CD4-positive, alpha-beta T cell treated with Interleukin-6 for 4 hours (primary cell): ENCODE results near the gene GFER.
"Not testable (repeated sequence)": the region's sequence is repeated elsewhere in the genome, so short reads cannot be mapped to it uniquely, and the experiment has no call there.

Experiments
- DNase-seq: peaks from one replicate; pipeline ENCODE4 v3.0.0-alpha.2; 2020; ENCODE audit warnings: mixed read lengths

Gene GFER

DNA sequence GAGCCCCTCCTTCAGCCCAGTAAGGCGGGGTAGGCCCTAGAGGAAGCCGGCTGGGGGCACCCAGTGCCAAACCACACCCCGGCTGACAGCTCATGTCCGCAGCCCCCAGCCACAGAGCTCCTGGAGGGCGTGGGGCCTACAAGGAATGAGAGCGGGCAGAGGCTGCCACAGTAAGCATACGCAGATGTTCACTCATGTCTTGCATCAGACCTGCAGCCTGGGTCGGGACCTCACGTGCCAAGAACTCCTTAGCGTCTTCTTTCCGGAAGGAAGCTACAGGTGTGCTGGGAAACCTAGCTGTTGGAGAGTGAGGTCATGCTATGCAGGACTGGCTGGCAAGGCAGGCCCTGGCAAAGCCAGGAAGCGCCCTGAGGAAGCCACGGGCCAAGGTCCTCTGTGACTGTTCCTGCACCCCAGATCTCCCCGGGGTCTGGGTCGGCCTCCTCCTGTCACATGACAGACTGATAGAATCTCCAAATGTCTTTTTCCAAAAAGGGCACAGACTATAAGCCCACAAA, 24.1 kb downstream of the GFER start:
- DNase-seq: peak; percentile 30

DNA sequence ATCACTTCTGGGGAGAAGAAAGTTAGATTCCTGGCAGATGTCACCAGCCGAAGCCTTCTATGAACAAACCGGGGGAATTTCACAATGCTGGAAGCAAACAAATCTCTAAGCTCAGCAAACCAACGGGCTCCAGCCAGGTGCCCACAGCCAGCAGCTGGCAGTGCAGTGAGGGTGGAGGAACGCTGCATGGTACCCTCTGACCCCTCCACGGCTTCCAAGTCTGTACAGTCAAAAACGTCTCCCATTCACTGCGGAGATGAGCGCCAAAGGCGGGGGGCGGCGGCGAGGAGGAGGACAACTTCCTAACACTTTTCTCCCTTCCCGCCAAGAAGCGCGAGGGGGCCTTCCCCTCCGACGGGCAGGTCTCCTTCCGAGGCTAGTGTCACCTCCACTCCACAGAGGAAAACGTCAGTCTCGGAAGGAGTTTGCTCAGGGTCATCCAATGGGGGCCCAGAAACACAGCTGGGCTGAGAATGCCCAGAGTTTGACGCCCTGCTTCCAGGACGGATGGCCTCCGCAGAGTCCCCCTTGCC, 24.7 kb downstream of the GFER start:
- DNase-seq: peak; percentile 23

DNA sequence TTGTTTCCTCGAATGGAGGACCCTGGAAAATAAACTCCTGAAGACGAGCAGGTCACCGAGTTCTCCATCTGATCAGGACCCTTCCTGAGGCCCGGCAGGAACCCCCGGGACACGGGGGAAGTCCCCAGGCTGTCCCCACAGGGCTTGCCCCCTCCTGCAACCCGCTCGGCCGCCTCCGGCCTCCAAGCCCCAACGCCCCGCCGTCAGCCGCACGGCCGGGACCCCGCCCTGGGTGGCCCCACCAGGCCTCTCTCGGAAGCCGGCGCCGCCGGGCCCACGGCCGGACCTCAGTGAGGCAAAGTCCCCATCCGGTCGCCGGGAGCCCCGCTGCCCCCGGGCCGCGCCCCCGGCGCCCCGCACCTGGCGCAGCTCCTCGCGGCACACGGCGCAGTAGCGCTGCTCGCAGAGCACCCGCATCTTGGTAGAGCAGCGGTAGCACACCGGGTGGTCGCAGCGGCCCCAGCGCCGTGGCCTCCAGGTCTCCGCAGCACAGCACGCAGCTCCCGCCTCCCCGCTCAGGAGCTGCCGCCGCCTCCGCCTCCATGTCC, 25.2 kb downstream of the GFER start:
- peak; percentile 7 for DNase-seq

DNA sequence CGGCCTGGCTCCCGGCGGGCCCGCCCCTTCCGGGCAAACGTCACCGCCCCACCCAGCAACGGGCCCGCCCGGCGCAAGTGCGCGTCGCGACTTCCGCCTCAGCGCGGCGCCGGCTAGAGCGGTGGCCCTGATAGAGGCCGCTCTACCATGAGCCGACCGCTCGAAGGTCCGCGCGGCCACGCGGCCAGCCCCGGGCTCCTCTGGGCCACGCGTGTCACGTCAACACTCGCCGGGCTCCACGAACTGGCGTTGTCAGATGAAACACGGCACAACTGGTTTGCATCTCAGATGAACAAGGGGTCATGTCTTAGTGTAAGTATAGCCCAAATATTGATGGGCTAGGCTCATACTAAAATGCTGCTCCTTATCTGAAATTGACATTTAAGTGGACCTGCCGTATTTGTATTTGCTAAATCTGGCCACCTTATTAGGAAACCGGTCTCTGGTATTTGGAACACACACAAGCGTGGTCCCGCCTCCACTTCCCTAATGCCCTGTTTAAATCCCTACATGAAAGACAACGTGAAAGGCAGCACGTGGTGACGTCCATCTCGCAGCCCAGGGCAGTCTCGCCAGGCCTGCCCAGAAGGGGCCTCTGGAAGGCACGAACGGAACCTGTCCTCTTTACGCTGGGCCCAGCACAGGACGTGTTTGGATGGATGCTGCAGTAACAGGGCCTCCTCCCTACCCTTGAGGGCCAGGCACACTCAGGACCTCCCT, 26.0 kb downstream of the GFER start, which contains the start of gene ZNF598:
Gene ZNF598 (minus strand): TSS at position 31 of the 720 bp plus-strand sequence.
- DNase-seq: peak; percentile 84

DNA sequence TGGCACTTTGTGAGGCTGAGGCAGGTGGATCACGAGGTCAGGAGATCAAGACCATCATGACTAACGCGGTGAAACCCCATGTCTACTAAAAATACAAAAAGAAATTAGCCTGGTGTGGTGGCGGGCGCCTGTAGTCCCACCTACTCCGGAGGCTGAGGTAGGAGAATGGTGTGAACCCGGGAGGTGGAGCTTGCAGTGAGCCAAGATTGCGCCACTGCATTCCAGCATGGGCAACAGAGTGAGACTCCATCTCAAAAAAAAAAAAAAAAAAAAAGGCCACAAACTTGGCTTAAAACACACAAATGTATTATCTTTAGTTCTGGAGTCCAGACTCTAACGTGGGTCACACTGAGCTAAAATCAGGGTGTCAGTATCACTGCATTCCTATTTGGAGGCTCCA, 27.7 kb downstream of the GFER start:
- not testable (repeated sequence) for DNase-seq

DNA sequence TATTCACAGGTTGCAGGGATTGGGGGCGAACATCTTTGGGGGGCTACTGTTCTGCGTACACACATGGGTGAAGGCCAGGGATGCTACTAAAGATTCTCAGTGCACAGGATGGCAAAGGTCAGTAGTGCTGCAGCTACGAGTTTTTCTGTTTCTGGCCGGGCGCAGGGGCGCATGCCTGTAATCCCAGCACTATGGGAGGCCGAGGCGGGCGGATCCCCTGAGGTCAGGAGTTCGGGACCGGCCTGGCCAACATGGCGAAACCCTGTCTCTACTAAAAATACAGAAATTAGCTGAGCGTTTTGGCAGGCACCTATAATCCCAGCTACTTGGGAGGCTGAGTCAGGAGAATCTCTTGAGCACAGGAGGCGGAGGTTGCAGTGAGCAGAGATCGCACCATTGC, 29.5 kb downstream of the GFER start:
- no peak for DNase-seq

DNA sequence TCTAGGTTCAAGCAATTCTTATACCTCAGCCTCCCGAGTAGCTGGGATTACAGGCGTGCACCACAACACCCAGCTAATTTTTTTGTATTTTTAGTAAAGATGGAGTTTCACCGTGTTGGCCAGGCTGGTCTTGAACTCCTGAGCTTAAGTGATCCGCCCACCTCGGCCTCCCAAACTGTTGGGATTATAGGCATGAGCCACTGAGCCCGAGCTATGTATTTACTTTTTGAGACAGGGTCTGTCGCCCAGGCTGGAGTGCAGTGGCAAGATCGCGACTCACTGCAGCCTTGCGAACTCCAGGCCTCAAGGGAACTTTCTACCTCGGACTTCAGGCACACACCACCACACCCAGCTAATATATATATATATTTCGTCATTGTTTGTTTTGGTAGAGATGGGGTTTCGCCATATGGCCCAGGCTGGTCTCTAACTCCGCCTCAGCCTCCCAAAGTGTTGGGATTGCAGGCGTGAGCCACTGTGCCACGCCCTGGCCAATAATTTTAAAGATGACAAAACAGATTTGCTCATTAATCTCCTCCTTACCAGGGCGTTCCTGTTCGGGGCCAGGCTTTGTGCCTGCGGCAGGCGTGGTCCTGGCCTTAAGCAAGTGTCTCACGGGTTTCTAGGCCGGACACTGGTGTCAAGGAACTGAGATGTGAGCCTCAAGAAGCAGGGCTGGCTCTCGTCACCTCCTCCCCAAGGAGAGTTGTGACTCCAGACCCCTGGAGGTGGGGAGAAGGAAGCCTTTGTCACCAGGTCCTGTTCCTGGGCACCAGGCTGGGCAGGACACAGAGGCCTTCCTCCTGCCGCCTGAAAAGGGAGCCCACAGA, 31.3 kb downstream of the GFER start:
- no peak for DNase-seq

DNA sequence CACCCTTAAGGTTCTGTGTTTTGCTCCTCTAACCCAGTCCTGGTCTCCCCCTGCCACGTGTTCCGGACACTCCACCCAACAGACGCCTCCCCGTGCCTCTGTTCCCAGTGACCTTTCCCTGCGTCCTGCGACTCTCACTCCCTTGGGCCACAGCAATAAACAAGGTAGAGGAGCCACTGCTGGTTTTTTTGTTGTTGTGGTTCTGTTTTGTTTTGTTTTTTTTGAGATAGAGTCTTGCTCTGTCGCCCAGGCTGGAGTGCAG, 31.9 kb downstream of the GFER start:
- DNase-seq: no peak

DNA sequence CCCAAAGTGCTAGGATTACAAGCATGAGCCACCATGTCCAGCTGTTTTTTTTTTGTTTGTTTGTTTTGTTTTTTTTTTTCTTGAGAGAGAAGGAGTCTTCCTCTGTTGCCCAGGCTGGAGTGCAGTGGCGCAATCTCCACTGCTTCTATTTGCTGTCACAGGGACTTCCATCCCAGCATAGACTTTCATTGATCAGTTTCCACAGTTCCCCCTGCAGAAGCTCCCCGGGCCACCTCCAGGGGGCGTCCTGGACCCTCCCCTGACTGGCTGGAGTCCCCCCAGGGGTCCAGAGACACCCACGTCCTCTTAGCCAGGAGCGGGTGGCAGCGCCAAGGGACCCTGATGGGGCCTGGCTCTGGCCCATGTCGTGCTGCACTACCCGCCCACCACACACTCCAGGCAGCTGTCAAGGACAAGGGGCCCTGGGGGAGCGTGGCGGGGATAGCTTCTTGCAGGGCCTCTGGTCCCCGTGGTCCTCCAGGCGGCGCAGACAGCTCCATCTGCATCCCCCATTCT, 32.5 kb downstream of the GFER start:
- peak; percentile 40 for DNase-seq

DNA sequence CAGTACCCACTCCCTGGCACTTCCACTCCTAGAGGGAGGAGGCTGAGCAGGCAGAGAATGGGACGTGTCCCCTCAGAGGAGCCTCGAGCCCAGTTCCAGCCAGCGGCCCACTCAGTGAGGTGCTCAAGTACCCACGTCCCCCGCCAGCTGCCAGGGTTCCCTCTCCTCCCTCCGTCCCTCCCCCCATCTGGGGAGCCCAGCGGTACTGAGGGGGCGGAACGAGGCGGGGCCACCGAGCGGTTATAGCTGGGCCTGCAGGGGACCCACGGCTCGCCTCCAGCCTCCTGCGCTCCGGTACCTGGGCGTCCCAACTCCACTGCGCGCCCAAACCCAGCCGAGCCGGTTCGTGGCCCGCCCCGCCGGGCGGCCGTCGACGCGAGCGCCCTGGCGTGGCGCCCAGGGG, 35.5 kb downstream of the GFER start, which contains the start of gene NPW:
Gene NPW (plus strand): TSS at position 268 of the 403 bp plus-strand sequence.
- peak; percentile 26 for DNase-seq

DNA sequence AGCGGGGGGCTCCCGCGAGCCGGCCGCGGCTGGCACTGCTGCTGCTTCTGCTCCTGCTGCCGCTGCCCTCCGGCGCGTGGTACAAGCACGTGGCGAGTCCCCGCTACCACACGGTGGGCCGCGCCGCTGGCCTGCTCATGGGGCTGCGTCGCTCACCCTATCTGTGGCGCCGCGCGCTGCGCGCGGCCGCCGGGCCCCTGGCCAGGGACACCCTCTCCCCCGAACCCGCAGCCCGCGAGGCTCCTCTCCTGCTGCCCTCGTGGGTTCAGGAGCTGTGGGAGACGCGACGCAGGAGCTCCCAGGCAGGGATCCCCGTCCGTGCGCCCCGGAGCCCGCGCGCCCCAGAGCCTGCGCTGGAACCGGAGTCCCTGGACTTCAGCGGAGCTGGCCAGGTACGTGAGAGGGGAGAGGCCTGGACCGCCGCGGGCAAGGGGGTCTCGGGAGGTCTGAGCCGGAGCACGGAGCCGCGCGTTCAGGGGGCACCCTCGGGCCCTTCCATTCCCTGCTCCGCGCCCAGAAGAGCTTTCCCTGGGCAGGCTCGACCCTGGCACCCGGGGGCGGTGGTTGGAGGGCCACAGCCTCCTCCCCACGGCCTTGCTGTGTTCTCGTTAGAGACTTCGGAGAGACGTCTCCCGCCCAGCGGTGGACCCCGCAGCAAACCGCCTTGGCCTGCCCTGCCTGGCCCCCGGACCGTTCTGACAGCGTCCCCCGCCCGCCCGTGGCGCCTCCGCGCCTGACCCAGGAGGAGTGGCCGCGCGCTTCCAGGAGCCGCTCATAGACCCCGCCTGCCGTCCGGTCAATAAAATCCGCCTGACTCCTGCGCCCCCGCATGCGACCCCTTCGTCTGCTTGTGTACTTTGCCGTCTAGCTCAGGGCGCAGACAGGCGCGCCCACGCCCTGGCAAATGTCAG, 36.2 kb downstream of the GFER start:
- no peak for DNase-seq

DNA sequence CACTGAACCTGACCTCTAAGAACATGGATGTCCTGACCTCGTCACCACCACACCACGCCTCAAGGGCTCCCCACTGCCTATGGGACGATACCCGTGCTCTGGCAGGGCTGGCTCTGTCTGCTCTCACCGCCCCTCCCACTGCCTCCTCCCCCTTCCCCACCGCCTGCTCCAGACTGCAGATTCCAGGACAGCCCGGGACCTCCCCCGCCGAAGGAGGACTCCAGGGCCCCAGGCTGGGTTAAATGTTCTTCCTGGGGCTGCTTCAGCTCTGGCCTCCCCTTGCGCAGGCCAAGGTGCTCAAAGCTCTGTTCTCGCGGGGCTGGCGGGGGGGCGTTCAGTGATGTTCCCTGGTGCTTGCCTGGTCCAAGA, 38.7 kb downstream of the GFER start:
- DNase-seq: peak; percentile 28

DNA sequence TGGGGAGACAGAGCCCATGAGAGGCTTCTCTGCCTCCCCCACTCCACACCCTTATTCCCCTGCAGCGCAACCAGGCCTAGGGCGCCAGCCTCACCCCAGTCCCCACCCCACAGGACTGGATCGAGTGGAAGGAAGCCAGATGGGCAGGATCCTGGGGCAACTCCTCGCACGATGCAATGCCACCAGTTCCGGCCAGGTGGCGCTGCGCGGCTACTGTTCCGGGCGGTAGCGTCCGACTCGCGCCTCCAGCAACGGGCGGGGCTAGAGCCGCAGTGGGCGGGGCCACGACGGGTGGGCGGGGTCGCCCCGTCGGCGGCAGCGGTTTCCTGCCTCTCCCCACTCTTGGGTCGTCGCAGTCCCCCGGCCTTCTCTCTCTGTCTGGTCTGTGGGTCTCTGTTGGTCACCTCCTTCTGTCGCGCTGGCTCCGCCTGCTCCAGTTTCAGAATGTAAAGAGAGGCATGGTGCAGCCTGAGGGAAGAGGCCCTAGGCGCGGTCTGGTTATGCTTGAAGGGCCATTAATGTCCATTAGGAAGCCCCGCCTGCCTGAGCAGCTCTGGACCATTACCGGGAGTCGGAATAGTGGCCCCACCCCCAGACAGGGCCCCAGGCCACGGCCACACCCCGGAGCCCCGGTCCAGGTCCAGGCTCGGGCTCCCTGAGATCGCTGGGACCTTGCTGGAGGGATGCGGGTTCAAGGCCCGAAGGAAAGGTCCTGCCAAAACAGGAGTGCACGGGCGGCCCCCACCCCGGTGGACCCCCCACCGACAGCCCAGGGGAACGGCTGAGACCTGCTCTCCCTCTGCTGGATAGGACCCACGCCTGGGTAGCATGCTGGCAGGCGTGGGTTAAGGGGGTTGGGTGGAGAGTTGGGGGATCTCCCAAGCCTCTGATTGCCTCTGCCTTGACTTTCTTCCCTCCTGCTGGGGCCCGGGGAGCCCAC, 39.4 kb downstream of the GFER start:
- peak; percentile 95 for DNase-seq

DNA sequence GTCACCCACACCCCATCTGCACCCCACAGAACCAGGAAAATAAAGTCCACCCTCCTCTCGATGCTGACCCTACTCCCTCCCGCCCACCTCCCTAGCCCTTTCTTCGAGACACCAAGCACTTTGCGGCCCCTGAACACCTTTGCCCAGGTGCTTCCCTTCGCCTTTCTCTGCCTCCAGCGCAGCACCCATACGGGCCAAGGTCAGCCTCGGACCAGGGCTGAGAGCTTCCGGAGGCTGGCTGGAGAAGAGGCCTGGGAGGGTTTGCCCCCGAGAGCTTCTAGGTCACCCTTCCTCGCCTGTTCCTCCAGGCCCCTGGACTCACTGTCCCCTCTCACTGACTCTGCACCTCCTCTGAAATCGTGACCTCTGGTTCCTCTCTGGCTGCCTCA, 40.0 kb downstream of the GFER start:
- no peak for DNase-seq

DNA sequence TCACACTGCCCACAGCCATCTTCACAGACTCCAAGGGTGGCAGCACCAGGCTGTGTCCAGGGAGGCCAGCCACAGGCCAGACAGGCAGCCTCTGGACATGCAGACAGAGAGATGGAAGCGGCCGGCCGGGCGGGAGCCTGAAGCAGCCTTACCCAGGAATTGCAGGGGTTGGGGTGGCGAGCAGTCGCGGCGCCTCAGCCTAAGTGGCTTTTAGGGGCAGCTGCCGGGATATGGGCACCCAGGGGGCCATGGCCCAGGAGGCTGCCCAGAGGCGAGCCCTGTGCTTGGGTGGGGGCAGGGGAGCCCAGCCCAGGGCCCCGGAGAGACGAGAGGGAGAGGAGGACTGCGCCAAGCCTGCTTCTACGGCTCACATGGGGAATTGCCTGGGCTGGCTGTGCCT, 41.3 kb downstream of the GFER start:
- no peak for DNase-seq

DNA sequence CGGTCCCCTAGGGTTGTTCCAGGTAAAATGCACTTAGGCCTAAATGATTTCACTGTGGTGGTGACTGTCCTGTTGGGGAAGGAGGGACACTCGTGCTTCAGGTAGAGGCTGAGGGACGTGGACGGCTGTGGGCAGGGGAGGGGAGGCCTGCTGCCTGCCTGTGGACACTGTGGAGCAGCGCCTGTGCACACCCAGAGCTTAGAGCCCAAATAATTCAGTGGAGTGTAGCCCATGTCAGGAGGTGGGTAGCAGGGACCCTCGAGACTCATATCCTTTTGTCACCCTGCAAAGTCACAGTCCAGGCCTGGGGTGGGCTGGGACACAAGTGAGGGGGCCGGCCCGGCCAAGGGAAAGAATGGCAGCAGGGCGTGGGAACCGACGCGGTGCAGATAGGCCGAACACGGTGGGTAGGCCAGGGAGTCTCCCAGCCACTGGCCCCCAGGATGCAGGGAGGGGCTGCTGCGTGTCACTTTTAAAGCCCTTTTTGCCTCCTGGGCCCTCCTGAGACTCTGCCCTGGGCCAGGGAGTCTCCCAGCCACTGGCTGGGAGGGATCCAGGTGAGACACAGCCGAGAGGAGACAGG, 42.0 kb downstream of the GFER start:
- no peak for DNase-seq

DNA sequence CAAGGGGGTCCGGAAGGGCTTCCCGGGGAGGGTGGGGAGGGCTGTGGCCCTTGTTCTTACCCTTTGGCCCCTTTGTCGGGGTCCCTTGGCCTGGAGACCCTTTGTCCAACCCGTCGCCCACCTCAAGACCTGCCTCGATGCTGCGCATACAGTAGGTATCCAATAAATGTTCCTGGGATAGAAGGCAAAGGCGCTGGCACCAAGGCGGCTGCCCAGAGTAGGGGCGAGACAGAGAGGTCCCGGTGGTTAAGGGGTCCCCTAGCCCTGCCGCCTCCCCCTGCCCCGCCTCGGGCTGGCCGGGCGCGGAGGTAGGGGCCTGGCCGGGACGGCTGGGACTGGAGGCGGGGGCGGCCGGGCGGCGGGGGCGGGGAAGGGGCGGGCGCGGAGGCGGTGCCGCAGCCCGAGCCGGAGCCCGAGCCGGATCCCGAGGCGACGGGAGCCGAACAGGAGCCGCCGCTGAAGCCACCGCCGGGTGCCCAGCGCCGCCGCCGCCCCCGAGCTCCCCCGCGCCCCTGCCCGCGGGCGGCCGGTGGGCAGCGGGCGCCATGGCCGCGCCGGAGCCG, 42.5 kb downstream of the GFER start, which contains the start of gene NHERF2:
Gene NHERF2 (plus strand): TSS at position 442 of the 563 bp plus-strand sequence. CDS start 104 bp downstream, at position 546.
- peak; percentile 64 for DNase-seq

DNA sequence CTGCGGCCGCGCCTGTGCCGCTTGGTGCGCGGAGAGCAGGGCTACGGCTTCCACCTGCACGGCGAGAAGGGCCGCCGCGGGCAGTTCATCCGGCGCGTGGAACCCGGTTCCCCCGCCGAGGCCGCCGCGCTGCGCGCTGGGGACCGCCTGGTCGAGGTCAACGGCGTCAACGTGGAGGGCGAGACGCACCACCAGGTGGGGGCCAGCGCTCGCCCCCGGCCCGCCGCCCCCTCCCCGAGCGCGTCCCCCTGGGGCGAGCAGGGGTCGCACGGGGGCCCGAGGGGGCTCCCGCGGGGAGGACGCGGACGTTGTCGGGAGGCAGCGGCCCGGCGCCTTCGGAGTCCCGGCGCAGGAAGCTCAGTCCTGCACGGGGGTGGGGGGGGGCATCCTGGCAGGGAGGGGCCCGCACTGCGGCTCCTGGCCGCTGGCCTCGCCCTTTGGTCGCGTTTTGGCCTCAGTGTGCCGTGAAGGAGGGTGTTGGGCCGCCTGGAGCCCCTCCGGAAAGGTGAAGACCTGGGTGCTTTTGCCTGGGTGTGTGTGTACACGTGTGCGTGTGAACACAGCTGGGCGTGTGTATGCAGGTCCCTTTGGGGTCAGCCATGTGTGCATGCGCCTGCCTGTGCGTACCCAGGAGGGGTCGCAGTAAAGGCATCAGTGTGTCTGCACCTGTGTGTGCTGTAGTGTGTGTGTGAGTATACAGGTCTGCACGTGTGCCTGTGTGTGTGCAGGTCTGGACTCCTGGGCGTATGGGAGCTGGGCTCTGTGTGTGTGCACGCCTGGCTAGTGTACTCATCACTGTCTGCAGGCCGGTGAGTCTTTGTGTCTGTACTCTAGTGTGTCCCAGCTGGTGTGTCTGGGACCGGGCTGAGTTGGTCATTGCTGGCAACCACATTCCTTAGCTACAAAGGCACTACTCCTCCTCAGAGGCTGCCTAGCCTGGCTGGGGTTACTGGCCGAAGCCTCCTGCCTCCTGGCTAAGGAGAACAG, 43.3 kb downstream of the GFER start:
- peak; percentile 31 for DNase-seq

DNA sequence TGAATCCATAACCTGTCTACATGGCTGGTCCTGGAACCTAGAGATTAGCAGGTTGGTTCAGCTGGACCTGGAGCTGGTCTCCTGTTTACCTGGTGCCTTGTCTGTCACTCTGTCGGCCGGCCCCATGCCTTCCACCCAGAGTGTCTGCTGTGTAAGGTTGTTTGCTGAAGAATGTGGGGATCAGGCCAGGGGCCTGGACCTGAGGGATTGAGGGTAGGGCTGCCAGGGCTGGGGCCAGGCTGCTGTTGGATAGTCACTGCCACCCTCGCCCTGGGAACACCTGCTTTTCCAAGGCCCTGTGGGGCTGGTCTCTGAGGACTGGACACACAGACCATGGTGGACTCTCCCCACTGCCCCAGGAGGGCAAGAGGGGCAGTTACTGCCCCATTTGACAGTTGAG, 44.2 kb downstream of the GFER start:
- no peak for DNase-seq
